Kidney epithelial cell (primary cell): ENCODE measurements around the gene COPS6. TPM values are rescaled to one million over a fixed set of nuclear protein-coding genes. Genes with fewer than 3 reads are reported as not detected.

Source experiments
- DNase-seq: peaks from one replicate; pipeline ENCODE4 v3.0.0-alpha.2; 2010; ENCODE audit warnings: low read depth
- H3K27me3 ChIP-seq: 2 replicates; pipeline ENCODE4 v1.6.0; 2011; ENCODE audit warnings: low read length; ENCODE audit not compliant: control insufficient read depth, insufficient read depth
- H3K36me3 ChIP-seq: 2 replicates; pipeline ENCODE4 v1.5.1; 2011; ENCODE audit warnings: low read length; ENCODE audit not compliant: control insufficient read depth, insufficient read depth
- H3K4me3 ChIP-seq: 2 replicates; pipeline ENCODE4 v1.5.1; 2011; ENCODE audit warnings: low read depth, mild to moderate bottlenecking, control low read depth, low read length
- CTCF ChIP-seq: IDR thresholded peaks from 2 replicates; pipeline ENCODE4 v1.5.1; 2011; ENCODE audit warnings: mild to moderate bottlenecking, moderate library complexity, low read length, control low read depth, inconsistent platforms; ENCODE audit not compliant: insufficient read depth, poor library complexity, severe bottlenecking
- total RNA-seq: library from RNA; depleted of rRNA; stranded (reverse); fragments of >200 nt; gene quantifications from 2 replicates; pipeline ENCODE4 v1.2.3, GENCODE V29; 2015

Gene COPS6
- total RNA-seq, 1 donor from 2014 or later, result 45.2 TPM

GRCh38 chr7:100141555-100141949 is 52.8 kb downstream of the COPS6 start:
- no peak for DNase-seq
- no peak for TF ChIP-seq CTCF
- no peaks in the 10 kb centered on the region for H3K27me3 ChIP-seq
- H3K4me3 ChIP-seq, result no peak overlapping the region
- H3K36me3 ChIP-seq, result no peaks in the 10 kb centered on the region

Other genes starting within 250 kb of the COPS6 start
- gene OR2AE1, start 211.9 kb upstream of the COPS6 start, total RNA-seq, result not detected in 2 replicates
- gene TRIM4, start 169.4 kb upstream of the COPS6 start, total RNA-seq, result 32.6 and 36.0 TPM in 2 replicates
- gene GJC3, start 159.3 kb upstream of the COPS6 start, total RNA-seq, result not detected in 2 replicates
- gene AZGP1, start 112.9 kb upstream of the COPS6 start, total RNA-seq, result 0.75 TPM in 1 of 2 replicates, not detected in the other
- 32.5 and 40.3 TPM in 2 replicates for gene ZKSCAN1, start 73.4 kb upstream of the COPS6 start, total RNA-seq
- gene ZSCAN21, start 39.2 kb upstream of the COPS6 start, total RNA-seq, result 14.8 and 21.7 TPM in 2 replicates
- 39.9 and 44.9 TPM in 2 replicates for gene ZNF3, start 7.2 kb upstream of the COPS6 start, total RNA-seq
- 96.9 and 101 TPM in 2 replicates for gene MCM7, start 12.4 kb downstream of the COPS6 start, total RNA-seq
- gene AP4M1, start 12.7 kb downstream of the COPS6 start, total RNA-seq, result 23.6 and 29.4 TPM in 2 replicates
- gene TAF6, start 30.4 kb downstream of the COPS6 start, total RNA-seq, result 69.0 and 80.5 TPM in 2 replicates
- 10.1 TPM in 2 replicates for gene CNPY4, start 30.7 kb downstream of the COPS6 start, total RNA-seq
- 2.3 and 3.5 TPM in 2 replicates for gene MBLAC1, start 38.0 kb downstream of the COPS6 start, total RNA-seq
- gene LAMTOR4, start 59.9 kb downstream of the COPS6 start, total RNA-seq, result 150 and 208 TPM in 2 replicates
- gene TRAPPC14, start 69.8 kb downstream of the COPS6 start, total RNA-seq, result 10.4 and 23.1 TPM in 2 replicates
- 1.5 and 2.1 TPM in 2 replicates for gene GAL3ST4, start 79.6 kb downstream of the COPS6 start, total RNA-seq
- 13.6 and 14.7 TPM in 2 replicates for gene GPC2, start 88.4 kb downstream of the COPS6 start, total RNA-seq
- 1.1 and 2.1 TPM in 2 replicates for gene STAG3, start 88.9 kb downstream of the COPS6 start, total RNA-seq
- not detected in 2 replicates for gene PVRIG, start 131.0 kb downstream of the COPS6 start, total RNA-seq
- gene SPDYE3, start 218.7 kb downstream of the COPS6 start, total RNA-seq, result not detected in 2 replicates